Transverse colon (tissue), 4 donors: ENCODE measurements around the gene CYTH2.

ENCODE experiments used
- CTCF ChIP-seq, 5 experiments: fragments of 200-600 bp in 3 of 5; fragments of 450-650 bp in 2 of 5; sonication (generic) in 3 of 5; IDR thresholded peaks; 1 replicate in 2 of 5; 2 replicates in 3 of 5; pipeline ENCODE4 v1.5.1; 2016 to 2017; ENCODE audit warnings: antibody characterized with exemption in 5 of 5, inconsistent platforms in 3 of 5, mild to moderate bottlenecking in 2 of 5, moderate library complexity in 1 of 5
- EP300 ChIP-seq: sonication (generic); formaldehyde crosslinking; IDR thresholded peaks from one replicate; pipeline ENCODE4 v1.6.1; 2017; ENCODE audit warnings: antibody characterized with exemption, low read depth
- POLR2A ChIP-seq: fragments of 450-650 bp; IDR thresholded peaks from one replicate; pipeline ENCODE4 v1.6.1; 2016; ENCODE audit warnings: antibody characterized with exemption, mild to moderate bottlenecking, moderate library complexity
- POLR2AphosphoS5 ChIP-seq, 3 donors: sonication (generic); formaldehyde crosslinking; IDR thresholded peaks; one replicate each; pipeline ENCODE4 v1.6.1; 2016; ENCODE audit warnings: antibody characterized with exemption in 3 of 3

GRCh38 chr19:48421548-48421947, 47.6 kb upstream of the CYTH2 start:
- TF ChIP-seq EP300 (no peak), POLR2A (no peak), CTCF (IDR thresholded peaks at IDR 0.05) (no peak), POLR2AphosphoS5 (IDR thresholded peaks at IDR 0.05) (no peak)
